ENCODE results near the gene TEAD2.

- TF ChIP-seq CTCF (IDR thresholded peaks at IDR 0.05; ENCODE audit: low read depth, low read length, poor library complexity, severe bottlenecking) = no peak
- no peak for TF ChIP-seq EZH2phosphoT487 (IDR thresholded peaks at IDR 0.05; ENCODE audit: borderline replicate concordance, low read length)
These were observed 19.9 kb downstream of the TEAD2 start for GRCh38 chr19:49342291-49342721.

Measured in DOHH2 (cell line).